Tibial artery (tissue), 4 donors: ENCODE results near the gene YTHDC2.

Source experiments
- DNase-seq, 2 donors: peaks; one replicate each; pipeline ENCODE4 v3.0.0-alpha.2; 2019
- H3K27ac ChIP-seq, 2 donors: fragments of 200-600 bp; sonication (generic) in 1 of 2; 1 replicate in 1 of 2; 2 replicates in 1 of 2; pipeline ENCODE4 v1.5.1; 2018 to 2019; ENCODE audit warnings: mild to moderate bottlenecking in 1 of 2
- H3K27me3 ChIP-seq, 2 donors: fragments of 200-600 bp; sonication (generic) in 1 of 2; one replicate each; pipeline versions ENCODE4 v1.5.1 to v1.6.0; 2016 to 2019
- H3K36me3 ChIP-seq, 3 donors: fragments of 200-600 bp; sonication (generic) in 2 of 3; one replicate each; pipeline ENCODE4 v1.5.1; 2016 to 2019; ENCODE audit warnings: mild to moderate bottlenecking in 2 of 3
- H3K4me1 ChIP-seq, 4 donors: fragments of 200-600 bp; sonication (generic) in 2 of 4; 1 replicate in 3 of 4; 2 replicates in 1 of 4; pipeline ENCODE4 v1.5.1; 2016 to 2019
- H3K4me3 ChIP-seq, 2 donors: fragments of 200-600 bp; sonication (generic) in 1 of 2; 1 replicate in 1 of 2; 2 replicates in 1 of 2; pipeline ENCODE4 v1.5.1; 2018 to 2019; ENCODE audit warnings: mild to moderate bottlenecking in 2 of 2
- H3K9me3 ChIP-seq, 3 donors: fragments of 200-600 bp; sonication (generic) in 1 of 3; one replicate each; pipeline ENCODE4 v1.5.1; 2016 to 2019
- CTCF ChIP-seq, 2 experiments: fragments of 200-600 bp in 1 of 2; fragments of 450-650 bp in 1 of 2; IDR thresholded peaks; one replicate each; pipeline ENCODE4 v1.5.1; 2017 to 2019; ENCODE audit warnings: antibody characterized with exemption in 2 of 2, mild to moderate bottlenecking in 1 of 2, moderate library complexity in 1 of 2
- intact Hi-C: fragments of 100-400 bp; cut with DNase I; formaldehyde crosslinking; loops from one replicate; pipeline ENCODE4 v1.15.0; 2023; ENCODE audit warnings: low total_unique reads

Gene YTHDC2

DNA sequence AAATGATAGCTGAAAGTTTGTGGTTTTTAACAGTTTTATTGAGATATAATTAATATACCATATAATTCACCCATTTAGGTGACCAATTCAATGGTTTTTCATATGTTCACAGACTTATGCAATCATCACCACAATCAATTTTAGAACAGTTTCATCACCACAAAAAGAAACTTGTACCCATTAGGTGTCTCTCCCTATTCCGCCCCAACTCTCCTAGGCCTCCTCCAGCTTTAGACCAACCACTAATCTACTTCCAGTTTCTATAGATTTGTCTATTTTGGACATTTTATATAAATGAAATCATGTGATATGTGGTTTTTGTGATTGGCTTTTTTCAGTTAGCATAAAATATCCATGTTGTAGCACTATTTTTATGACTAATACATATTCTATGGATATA lies 38.6 kb downstream of the YTHDC2 start:
- Histone ChIP-seq H3K27me3 (no peaks in the 10 kb centered on the region), H3K36me3 (peaks cover 48 to 52% (median 51%) of the 10 kb centered on the region in 3 donors), H3K9me3 (no peaks in the 10 kb centered on the region), H3K4me1 (peaks cover 0 to 3% (median 0%) of the 10 kb centered on the region in 4 donors), H3K27ac (no peak overlapping the region), H3K4me3 (no peak overlapping the region)
- intact Hi-C loops: no loop called here
- TF ChIP-seq CTCF (IDR thresholded peaks at IDR 0.05): no peak
- no peak for DNase-seq

DNA sequence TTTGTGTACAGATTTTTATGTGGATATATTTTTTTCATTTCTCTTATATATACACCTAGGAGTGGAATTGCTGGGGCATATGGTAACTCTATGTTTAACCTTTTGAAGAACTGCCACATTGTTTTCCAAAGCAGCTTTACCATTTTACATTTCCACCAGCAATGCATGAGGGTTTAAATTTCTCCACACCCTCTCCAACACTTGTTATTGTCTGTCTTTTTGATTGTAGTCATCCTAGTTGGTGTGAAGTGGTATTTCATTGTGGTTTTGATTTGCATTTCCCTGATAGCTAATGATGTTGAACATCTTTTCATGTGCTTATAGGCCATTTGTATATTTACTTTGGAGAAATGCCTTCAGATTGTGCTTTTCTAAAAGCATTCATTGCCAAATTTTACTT lies 39.1 kb downstream of the YTHDC2 start:
- no peaks in the 10 kb centered on the region for H3K4me1 ChIP-seq
- intact Hi-C loops: no loop called here
- TF ChIP-seq CTCF (IDR thresholded peaks at IDR 0.05): no peak
- DNase-seq: no peak
- no peaks in the 10 kb centered on the region for H3K27me3 ChIP-seq
- no peak overlapping the region for H3K4me3 ChIP-seq
- H3K36me3 ChIP-seq: peaks cover 49 to 52% (median 51%) of the 10 kb centered on the region in 3 donors
- no peak overlapping the region for H3K27ac ChIP-seq
- no peaks in the 10 kb centered on the region for H3K9me3 ChIP-seq

DNA sequence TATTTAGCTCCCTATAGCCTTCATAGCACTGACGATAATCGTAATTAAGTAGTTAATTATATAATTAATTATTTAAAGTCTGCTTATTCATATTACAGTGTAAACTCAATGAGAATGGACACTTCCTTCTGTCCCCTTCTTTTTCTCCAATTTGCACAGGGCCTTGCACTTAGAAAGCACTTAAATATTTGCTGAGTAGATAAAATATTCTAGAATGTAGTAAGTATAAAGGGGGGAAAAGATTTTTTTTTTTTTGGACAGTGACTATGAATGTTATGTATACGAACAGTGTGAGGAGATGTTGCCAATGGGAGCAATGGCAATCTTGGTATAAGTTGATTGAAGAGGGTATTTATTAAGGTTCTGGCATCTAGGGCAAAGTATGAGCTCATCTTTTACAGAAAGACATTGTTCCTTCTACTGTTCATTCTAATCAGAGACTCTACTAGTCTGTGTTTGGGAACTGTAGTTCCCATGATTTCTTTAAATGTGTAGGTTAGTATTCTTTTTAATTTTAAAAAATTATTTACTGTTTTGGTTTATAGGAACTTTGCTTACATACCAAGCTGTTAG lies 49.4 kb downstream of the YTHDC2 start:
- Histone ChIP-seq H3K4me3 (no peak overlapping the region), H3K36me3 (peaks cover 39 to 77% (median 51%) of the 10 kb centered on the region in 3 donors)
- TF ChIP-seq CTCF (IDR thresholded peaks at IDR 0.05): no peak

GRCh38 chr5:113569396-113569795 lies 55.9 kb downstream of the YTHDC2 start:
- TF ChIP-seq CTCF (IDR thresholded peaks at IDR 0.05): no peak
- peaks cover 54 to 80% (median 60%) of the 10 kb centered on the region in 3 donors for H3K36me3 ChIP-seq

More for the DNA sequence above, 49.4 kb downstream of the YTHDC2 start:
- intact Hi-C loops: no loop called here
- Histone ChIP-seq H3K27ac (no peak overlapping the region), H3K4me1 (no peaks in the 10 kb centered on the region), H3K27me3 (no peaks in the 10 kb centered on the region), H3K9me3 (no peaks in the 10 kb centered on the region)
- DNase-seq: no peak

GRCh38 chr5:113572716-113573115 lies 59.2 kb downstream of the YTHDC2 start:
- Histone ChIP-seq H3K36me3 (peaks cover 44 to 61% (median 60%) of the 10 kb centered on the region in 3 donors), H3K9me3 (no peaks in the 10 kb centered on the region), H3K4me1 (no peaks in the 10 kb centered on the region), H3K4me3 (no peak overlapping the region), H3K27me3 (no peaks in the 10 kb centered on the region), H3K27ac (no peak overlapping the region)
- DNase-seq: no peak
- no peak for TF ChIP-seq CTCF (IDR thresholded peaks at IDR 0.05)
- intact Hi-C loops: no loop called here

More at GRCh38 chr5:113569396-113569795, 55.9 kb downstream of the YTHDC2 start:
- Histone ChIP-seq H3K27ac (no peak overlapping the region), H3K4me1 (no peaks in the 10 kb centered on the region), H3K27me3 (no peaks in the 10 kb centered on the region), H3K9me3 (no peaks in the 10 kb centered on the region), H3K4me3 (no peak overlapping the region)
- no peak for DNase-seq
- intact Hi-C loops: no loop called here

GRCh38 chr5:113574417-113574816 lies 60.9 kb downstream of the YTHDC2 start:
- H3K9me3 ChIP-seq: no peaks in the 10 kb centered on the region
- intact Hi-C loops: no loop called here
- H3K27ac ChIP-seq: no peak overlapping the region
- no peak for TF ChIP-seq CTCF (IDR thresholded peaks at IDR 0.05)
- peaks cover 27 to 47% (median 45%) of the 10 kb centered on the region in 3 donors for H3K36me3 ChIP-seq
- H3K4me1 ChIP-seq: no peaks in the 10 kb centered on the region
- H3K4me3 ChIP-seq: no peak overlapping the region
- no peaks in the 10 kb centered on the region for H3K27me3 ChIP-seq
- DNase-seq: no peak
